A549 (cell line): ENCODE results near the gene EOGT. TPM values are rescaled to one million over a fixed set of nuclear protein-coding genes. Genes with fewer than 3 reads are reported as not detected.

Experiments used
- ATAC-seq, 2 experiments: fragments of 200-7000 bp in 1 of 2; fragments of >200 bp in 1 of 2; cut with Nextera tagmentation in 1 of 2; cut with Tn5 transposase in 1 of 2; 3 replicates each; pipeline versions ENCODE4 v1.8.0 to v1.9.1; 2018 to 2020; ENCODE audit warnings: mild to moderate bottlenecking in 1 of 2, moderate library complexity in 1 of 2
- CTCF ChIA-PET: fragments of 300-600 bp; sonication (Branson Sonifier 250); formaldehyde crosslinking; extraction: SDS; loops from one replicate; lab custom pipeline; 2021; ENCODE audit warnings: antibody characterized with exemption, inconsistent platforms; lab: Yijun Ruan, JAX
- POLR2A ChIA-PET: fragments of 350-600 bp; formaldehyde crosslinking; extraction: SDS; loops from one replicate; lab custom pipeline; 2021; ENCODE audit warnings: antibody characterized with exemption, inconsistent platforms; lab: Yijun Ruan, JAX
- DNase-seq, 2 experiments: peaks; one replicate each; pipeline versions ENCODE4 v3.0.0 to v3.0.0-alpha.2; 2011 to 2016; ENCODE audit warnings: low read depth in 1 of 2, low spot score in 1 of 2
- FAIRE-seq: peaks from 2 replicates; lab custom pipeline; 2011; peaks lifted over from hg19 to GRCh38; lab: Jason Lieb, UNC
- H3K27ac ChIP-seq, 2 experiments: fragments of >200 bp; sonication (Bioruptor Twin); formaldehyde crosslinking; 3 replicates each; pipeline ENCODE4 v1.5.1; 2016 to 2017
- H3K4me1 ChIP-seq: fragments of >200 bp; sonication (Bioruptor Twin); formaldehyde crosslinking; 3 replicates; pipeline ENCODE4 v1.6.1; 2016
- H3K4me2 ChIP-seq: fragments of >200 bp; sonication (Bioruptor Twin); formaldehyde crosslinking; 3 replicates; pipeline ENCODE4 v1.6.1; 2016
- H3K4me3 ChIP-seq: fragments of >200 bp; sonication (Bioruptor Twin); formaldehyde crosslinking; 3 replicates; pipeline ENCODE4 v1.5.1; 2016
- H3K9me3 ChIP-seq: fragments of >200 bp; sonication (Bioruptor Twin); formaldehyde crosslinking; 3 replicates; pipeline ENCODE4 v1.6.1; 2016
- CBX8 ChIP-seq: fragments of 200-600 bp; sonication (generic); IDR thresholded peaks from 2 replicates; pipeline ENCODE4 v1.6.1; 2016
- CEBPB ChIP-seq, 2 experiments: fragments of >200 bp in 1 of 2; sonication (Bioruptor Twin) in 1 of 2; formaldehyde crosslinking in 1 of 2; IDR thresholded peaks; 2 replicates each; pipeline ENCODE4 v1.6.1; 2012 to 2016
- EP300 ChIP-seq, 2 experiments: fragments of >200 bp; sonication (Bioruptor Twin); formaldehyde crosslinking; IDR thresholded peaks; 2 replicates in 1 of 2; 3 replicates in 1 of 2; pipeline ENCODE4 v1.6.1; 2016 to 2017
- FOXS1 ChIP-seq: fragments of 250-450 bp; sonication (Bioruptor Pico); IDR thresholded peaks from 2 replicates; pipeline ENCODE4 v1.5.0; 2020; ENCODE audit warnings: mild to moderate bottlenecking, moderate library complexity
- HDAC2 ChIP-seq: fragments of 200-600 bp; sonication (generic); IDR thresholded peaks from 2 replicates; pipeline ENCODE4 v1.6.1; 2016
- HOXB13 ChIP-seq: fragments of 250-450 bp; sonication (Bioruptor Pico); IDR thresholded peaks from 2 replicates; pipeline ENCODE4 v1.5.0; 2020; ENCODE audit warnings: low read depth, mild to moderate bottlenecking, moderate library complexity
- HOXB5 ChIP-seq: fragments of 250-450 bp; sonication (Bioruptor Pico); IDR thresholded peaks from 2 replicates; pipeline ENCODE4 v1.5.0; 2020; ENCODE audit warnings: mild to moderate bottlenecking, moderate library complexity
- JUN ChIP-seq, 2 experiments: fragments of >200 bp; sonication (Bioruptor Twin); formaldehyde crosslinking; IDR thresholded peaks; 2 replicates in 1 of 2; 3 replicates in 1 of 2; pipeline ENCODE4 v1.6.1; 2016 to 2017
- JUNB ChIP-seq: fragments of >200 bp; sonication (Bioruptor Twin); formaldehyde crosslinking; IDR thresholded peaks from 2 replicates; pipeline ENCODE4 v1.6.1; 2016
- KDM1A ChIP-seq: fragments of 200-600 bp; sonication (generic); IDR thresholded peaks from 2 replicates; pipeline ENCODE4 v1.6.1; 2016; ENCODE audit warnings: low read depth, mild to moderate bottlenecking
- MAFK ChIP-seq: fragments of 450-650 bp; IDR thresholded peaks from 2 replicates; pipeline ENCODE4 v1.6.1; 2014; ENCODE audit not compliant: partially characterized antibody
- MAZ ChIP-seq: fragments of 150-350 bp; IDR thresholded peaks from 2 replicates; pipeline ENCODE4 v1.6.1; 2014; ENCODE audit warnings: antibody characterized with exemption, low read depth, low read length, borderline replicate concordance
- MYC ChIP-seq: IDR thresholded peaks from 2 replicates; pipeline ENCODE4 v1.6.1; 2012; ENCODE audit warnings: mild to moderate bottlenecking, inconsistent platforms, low read length, improper control_type of control experiment, borderline replicate concordance
- NFE2L2 ChIP-seq: fragments of 150-350 bp; conservative IDR thresholded peaks from 2 replicates; pipeline ENCODE4 v1.6.1; 2014; ENCODE audit warnings: low read length
- POLR2A ChIP-seq: IDR thresholded peaks from 2 replicates; pipeline ENCODE4 v1.6.1; 2012; ENCODE audit warnings: mild to moderate bottlenecking, low read length
- RAD21 ChIP-seq, 2 experiments: fragments of >200 bp in 1 of 2; sonication (Bioruptor Twin) in 1 of 2; formaldehyde crosslinking in 1 of 2; IDR thresholded peaks in 1 of 2; conservative IDR thresholded peaks in 1 of 2; 2 replicates in 1 of 2; 3 replicates in 1 of 2; pipeline ENCODE4 v1.6.1; 2012 to 2018; ENCODE audit warnings: inconsistent platforms in 1 of 2
- RCOR1 ChIP-seq: fragments of 150-350 bp; IDR thresholded peaks from 2 replicates; pipeline ENCODE4 v1.6.1; 2014; ENCODE audit warnings: antibody characterized with exemption, low read length, low read depth
- RNF2 ChIP-seq: fragments of 200-600 bp; sonication (generic); IDR thresholded peaks from 2 replicates; pipeline ENCODE4 v1.6.1; 2016; ENCODE audit warnings: low read depth, mild to moderate bottlenecking, antibody characterized with exemption, moderate library complexity, borderline replicate concordance
- TFCP2L1 ChIP-seq: fragments of 250-450 bp; sonication (Bioruptor Pico); IDR thresholded peaks from 2 replicates; pipeline ENCODE4 v1.5.0; 2021; ENCODE audit warnings: mild to moderate bottlenecking
- ZNF302 ChIP-seq: fragments of 250-450 bp; sonication (Bioruptor Pico); IDR thresholded peaks from 2 replicates; pipeline ENCODE4 v1.9.0; 2021; ENCODE audit warnings: inconsistent platforms, mild to moderate bottlenecking, moderate library complexity
- whole genome bisulfite sequencing: methylation state at CpG from one replicate; pipeline ENCODE4 v1.1.6; 2017; ENCODE audit errors: missing lambda C conversion rate; 5-methylcytosine and 5-hydroxymethylcytosine counted together
- polyA plus RNA-seq, 4 experiments: library from polyadenylated mRNA; depleted of rRNA in 3 of 4; stranded (reverse); fragments of >200 nt; fragmentation: RNase III in 1 of 4; extraction: RNeasy Plus Mini Kit Qiagen cat#74134 plus additional on column Dnase treatment in 1 of 4; gene quantifications; 2 replicates in 3 of 4; 3 replicates in 1 of 4; pipeline ENCODE4 v1.2.3, GENCODE V29; 2011 to 2017
- TF ChIP-seq, protein P1 (sequence below): fragments of 250-450 bp; sonication (Bioruptor Pico); IDR thresholded peaks from 2 replicates; pipeline ENCODE4 v1.5.0; 2020; ENCODE audit warnings: low read depth, mild to moderate bottlenecking, moderate library complexity
- TF ChIP-seq, protein P2 (sequence below): fragments of 150-350 bp; IDR thresholded peaks from 2 replicates; pipeline ENCODE4 v1.6.1; 2014; ENCODE audit warnings: low read depth, mild to moderate bottlenecking, low read length
- TF ChIP-seq, protein P3 (sequence below): fragments of >200 bp; sonication (Bioruptor Twin); formaldehyde crosslinking; IDR thresholded peaks from 3 replicates; pipeline ENCODE4 v1.6.1; 2016
- TF ChIP-seq, protein P4 (sequence below): fragments of >200 bp; sonication (Bioruptor Twin); formaldehyde crosslinking; IDR thresholded peaks from 2 replicates; pipeline ENCODE4 v1.6.1; 2016

EOGT gene
- polyA plus RNA-seq, 2 of the 4 experiments (the other 2 are of a cell fraction), result 9.3 to 11.1 TPM

DNA sequence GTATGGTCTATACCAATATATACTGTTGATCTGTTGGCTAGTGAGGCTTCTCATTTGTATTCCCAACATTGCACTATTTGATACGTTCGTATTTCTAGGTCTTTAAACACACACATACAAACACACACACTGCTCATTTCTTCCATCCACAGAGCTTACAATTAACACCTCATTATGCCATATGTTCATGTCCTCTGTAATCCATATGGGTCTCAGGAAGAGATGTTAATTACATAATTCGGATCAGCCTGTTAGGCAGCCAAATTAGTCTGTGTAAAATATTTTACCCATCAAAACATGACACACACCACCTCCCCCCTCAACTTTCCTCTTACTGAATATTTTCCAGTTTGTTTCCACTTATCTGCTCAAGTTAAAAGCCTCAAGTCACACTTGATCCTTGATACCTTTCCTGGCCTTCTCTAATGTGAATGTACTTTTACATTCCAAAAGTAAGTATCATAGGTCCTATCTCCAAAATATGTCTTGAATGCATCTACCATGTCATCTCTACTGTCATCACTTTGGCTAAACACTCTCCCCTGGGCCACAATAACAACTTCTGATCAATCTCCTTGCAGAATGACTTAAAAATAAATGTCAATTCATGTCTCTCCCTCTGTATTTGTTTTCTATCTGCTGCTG lies 28.2 kb downstream of the EOGT start:
- DNase-seq (no peak), ATAC-seq (no peak), FAIRE-seq (no peak)
- no peak overlapping the region for H3K4me2 ChIP-seq
- WGBS, result 98% methylated on average over 2 of the region's 3 CpGs
- no peak overlapping the region for H3K27ac ChIP-seq
- no peaks in the 10 kb centered on the region for H3K4me1 ChIP-seq
- TF ChIP-seq RNF2 (no peak), HDAC2 (no peak), POLR2A (no peak), CEBPB (IDR thresholded peaks at IDR 0.05) (no peak), MYC (no peak), HOXB5 (no peak)
- no peaks in the 10 kb centered on the region for H3K9me3 ChIP-seq
- POLR2A ChIA-PET, result no interaction called here
- CTCF ChIA-PET, result no interaction called here
- no peak overlapping the region for H3K4me3 ChIP-seq

DNA sequence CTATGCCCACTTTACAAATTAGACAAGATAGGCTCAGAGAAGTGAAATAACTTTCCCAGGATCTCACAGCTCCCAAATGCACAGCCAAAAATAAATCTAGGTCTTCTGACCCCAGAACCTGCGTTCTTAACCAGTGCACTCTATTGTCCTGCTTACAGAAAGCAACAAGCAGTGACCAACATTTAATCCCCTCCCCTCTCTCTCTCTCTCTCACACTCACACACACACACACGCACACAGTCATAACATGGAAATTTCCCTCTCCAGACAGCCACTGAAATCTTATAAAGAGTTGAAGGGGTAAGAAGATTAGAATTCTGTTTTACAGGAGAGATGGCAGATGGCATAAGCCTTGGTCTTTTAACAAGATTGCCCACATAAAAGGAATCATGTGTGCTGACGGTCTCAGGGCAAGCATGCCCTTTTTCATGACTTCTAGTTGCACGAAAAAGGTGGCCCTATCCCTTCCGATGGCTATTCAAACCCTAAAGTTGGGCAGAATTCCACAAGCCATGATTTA lies 29.4 kb downstream of the EOGT start:
- 91% methylated on average over 5 of the region's 5 CpGs for WGBS
- no peak overlapping the region for H3K4me2 ChIP-seq
- TF ChIP-seq MAZ (no peak), JUN (IDR thresholded peaks at IDR 0.05) (no peak), KDM1A (no peak), MAFK (no peak), FOXS1 (CRISPR knock-in tag) (no peak), NFE2L2 (no peak), EP300 (IDR thresholded peaks at IDR 0.05) (no peak), ZNF302 (CRISPR knock-in tag) (no peak), TFCP2L1 (CRISPR knock-in tag) (no peak), CEBPB (IDR thresholded peaks at IDR 0.05) (no peak), RCOR1 (no peak), CBX8 (no peak), MYC (no peak), HOXB13 (CRISPR knock-in tag) (no peak), JUNB (no peak), RAD21 (conservative IDR thresholded peaks at IDR 0.05 in 1 of 2, IDR thresholded peaks at IDR 0.05 in 1 of 2) (no peak)
- TF ChIP-seq, protein P1, sequence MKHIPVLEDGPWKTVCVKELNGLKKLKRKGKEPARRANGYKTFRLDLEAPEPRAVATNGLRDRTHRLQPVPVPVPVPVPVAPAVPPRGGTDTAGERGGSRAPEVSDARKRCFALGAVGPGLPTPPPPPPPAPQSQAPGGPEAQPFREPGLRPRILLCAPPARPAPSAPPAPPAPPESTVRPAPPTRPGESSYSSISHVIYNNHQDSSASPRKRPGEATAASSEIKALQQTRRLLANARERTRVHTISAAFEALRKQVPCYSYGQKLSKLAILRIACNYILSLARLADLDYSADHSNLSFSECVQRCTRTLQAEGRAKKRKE (CRISPR knock-in tag), result no peak
- TF ChIP-seq, protein P2, sequence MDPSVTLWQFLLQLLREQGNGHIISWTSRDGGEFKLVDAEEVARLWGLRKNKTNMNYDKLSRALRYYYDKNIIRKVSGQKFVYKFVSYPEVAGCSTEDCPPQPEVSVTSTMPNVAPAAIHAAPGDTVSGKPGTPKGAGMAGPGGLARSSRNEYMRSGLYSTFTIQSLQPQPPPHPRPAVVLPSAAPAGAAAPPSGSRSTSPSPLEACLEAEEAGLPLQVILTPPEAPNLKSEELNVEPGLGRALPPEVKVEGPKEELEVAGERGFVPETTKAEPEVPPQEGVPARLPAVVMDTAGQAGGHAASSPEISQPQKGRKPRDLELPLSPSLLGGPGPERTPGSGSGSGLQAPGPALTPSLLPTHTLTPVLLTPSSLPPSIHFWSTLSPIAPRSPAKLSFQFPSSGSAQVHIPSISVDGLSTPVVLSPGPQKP, result no peak
- TF ChIP-seq, protein P3, sequence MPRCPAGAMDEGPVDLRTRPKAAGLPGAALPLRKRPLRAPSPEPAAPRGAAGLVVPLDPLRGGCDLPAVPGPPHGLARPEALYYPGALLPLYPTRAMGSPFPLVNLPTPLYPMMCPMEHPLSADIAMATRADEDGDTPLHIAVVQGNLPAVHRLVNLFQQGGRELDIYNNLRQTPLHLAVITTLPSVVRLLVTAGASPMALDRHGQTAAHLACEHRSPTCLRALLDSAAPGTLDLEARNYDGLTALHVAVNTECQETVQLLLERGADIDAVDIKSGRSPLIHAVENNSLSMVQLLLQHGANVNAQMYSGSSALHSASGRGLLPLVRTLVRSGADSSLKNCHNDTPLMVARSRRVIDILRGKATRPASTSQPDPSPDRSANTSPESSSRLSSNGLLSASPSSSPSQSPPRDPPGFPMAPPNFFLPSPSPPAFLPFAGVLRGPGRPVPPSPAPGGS, result no peak
- TF ChIP-seq, protein P4, sequence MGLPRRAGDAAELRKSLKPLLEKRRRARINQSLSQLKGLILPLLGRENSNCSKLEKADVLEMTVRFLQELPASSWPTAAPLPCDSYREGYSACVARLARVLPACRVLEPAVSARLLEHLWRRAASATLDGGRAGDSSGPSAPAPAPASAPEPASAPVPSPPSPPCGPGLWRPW, result no peak
- POLR2A ChIA-PET, result no interaction called here
- DNase-seq (no peak), ATAC-seq (no peak), FAIRE-seq (no peak)
- no peaks in the 10 kb centered on the region for H3K4me1 ChIP-seq
- no peak overlapping the region for H3K27ac ChIP-seq
- CTCF ChIA-PET, result no interaction called here
- H3K9me3 ChIP-seq, result no peaks in the 10 kb centered on the region
- no peak overlapping the region for H3K4me3 ChIP-seq
